Activated CD8-positive, alpha-beta T cell treated with anti-CD3 and anti-CD28 coated beads for 36 hours (primary cell): ENCODE data around the gene TERT. TPM values are rescaled to one million over a fixed set of nuclear protein-coding genes. Genes with fewer than 3 reads are reported as not detected.
"Not testable (repeated sequence)": the region's sequence is repeated elsewhere in the genome, so short reads cannot be mapped to it uniquely, and the experiment has no call there.

Experiments used
- ATAC-seq: fragments of 200-7000 bp; cut with Tn5 transposase; one replicate; pipeline ENCODE4 v1.10.0; 2021; ENCODE audit warnings: mild to moderate bottlenecking, moderate library complexity
- CTCF ChIA-PET: fragments of 350-600 bp; sonication (Branson Sonifier 250); formaldehyde crosslinking; loops from one replicate; lab custom pipeline; 2021; ENCODE audit warnings: antibody characterized with exemption; lab: Charles Lee
- POLR2A ChIA-PET: fragments of 350-600 bp; sonication (Branson Sonifier 250); formaldehyde crosslinking; loops from one replicate; lab custom pipeline; 2021; ENCODE audit warnings: antibody characterized with exemption; lab: Charles Lee
- DNase-seq: peaks from one replicate; pipeline ENCODE4 v3.0.0-alpha.2; 2020
- H3K27ac Mint-ChIP-seq: one replicate; pipeline ENCODE4 v1.8.0; 2021; ENCODE audit warnings: mild to moderate bottlenecking, mixed read lengths
- H3K27me3 Mint-ChIP-seq: one replicate; pipeline ENCODE4 v1.8.0; 2021; ENCODE audit warnings: mixed read lengths
- H3K36me3 Mint-ChIP-seq: one replicate; pipeline ENCODE4 v1.8.0; 2021; ENCODE audit warnings: low read depth, mixed read lengths
- H3K4me1 Mint-ChIP-seq: one replicate; pipeline ENCODE4 v1.8.0; 2021; ENCODE audit warnings: low read depth, mixed read lengths
- H3K4me3 Mint-ChIP-seq: one replicate; pipeline ENCODE4 v1.8.0; 2021; ENCODE audit warnings: mild to moderate bottlenecking, moderate library complexity, mixed read lengths
- H3K9me3 Mint-ChIP-seq: one replicate; pipeline ENCODE4 v1.8.0; 2021; ENCODE audit warnings: mixed read lengths
- intact Hi-C: fragments of 100-400 bp; cut with micrococcal nuclease; formaldehyde crosslinking; loops from one replicate; pipeline ENCODE4 v1.10.0; 2022
- total RNA-seq, 2 experiments: library from RNA; stranded (reverse); gene quantifications; one replicate each; pipeline ENCODE4 v1.2.3, GENCODE V29; 2021
- TF ChIP-seq, protein P1 (sequence below): fragments of 200-600 bp; IDR thresholded peaks from one replicate; pipeline ENCODE4 v1.8.0; 2022; ENCODE audit warnings: antibody characterized with exemption, mild to moderate bottlenecking

The TERT gene
- total RNA-seq: 10 to 100 TPM; 12.5 to 12.7 TPM

DNA sequence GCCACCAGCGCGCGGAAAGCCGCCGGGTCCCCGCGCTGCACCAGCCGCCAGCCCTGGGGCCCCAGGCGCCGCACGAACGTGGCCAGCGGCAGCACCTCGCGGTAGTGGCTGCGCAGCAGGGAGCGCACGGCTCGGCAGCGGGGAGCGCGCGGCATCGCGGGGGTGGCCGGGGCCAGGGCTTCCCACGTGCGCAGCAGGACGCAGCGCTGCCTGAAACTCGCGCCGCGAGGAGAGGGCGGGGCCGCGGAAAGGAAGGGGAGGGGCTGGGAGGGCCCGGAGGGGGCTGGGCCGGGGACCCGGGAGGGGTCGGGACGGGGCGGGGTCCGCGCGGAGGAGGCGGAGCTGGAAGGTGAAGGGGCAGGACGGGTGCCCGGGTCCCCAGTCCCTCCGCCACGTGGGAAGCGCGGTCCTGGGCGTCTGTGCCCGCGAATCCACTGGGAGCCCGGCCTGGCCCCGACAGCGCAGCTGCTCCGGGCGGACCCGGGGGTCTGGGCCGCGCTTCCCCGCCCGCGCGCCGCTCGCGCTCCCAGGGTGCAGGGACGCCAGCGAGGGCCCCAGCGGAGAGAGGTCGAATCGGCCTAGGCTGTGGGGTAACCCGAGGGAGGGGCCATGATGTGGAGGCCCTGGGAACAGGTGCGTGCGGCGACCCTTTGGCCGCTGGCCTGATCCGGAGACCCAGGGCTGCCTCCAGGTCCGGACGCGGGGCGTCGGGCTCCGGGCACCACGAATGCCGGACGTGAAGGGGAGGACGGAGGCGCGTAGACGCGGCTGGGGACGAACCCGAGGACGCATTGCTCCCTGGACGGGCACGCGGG is at the start of gene TERT:
Gene TERT (minus strand): TSS at position 234 of the 815 bp plus-strand sequence. CDS start 79 bp downstream, at position 155.
- CTCF ChIA-PET: no interaction called here
- POLR2A ChIA-PET: interaction anchor here (0.7 to 1.6 kb wide), 4 partner anchors 21 to 50 kb away, joined by 3 to 4 read pairs (median 3); no protein-coding TSS in a partner anchor
- H3K27me3 Mint-ChIP-seq: no peaks in the 10 kb centered on the region
- peak within 1 kb of the TSS; percentile 60 for H3K4me3 Mint-ChIP-seq
- peaks cover 6% of the 10 kb centered on the region for H3K4me1 Mint-ChIP-seq
- H3K27ac Mint-ChIP-seq: no peak within 1 kb of the TSS
- no peaks in the 10 kb centered on the region for H3K9me3 Mint-ChIP-seq
- intact Hi-C loops: no loop called here
- DNase-seq: peak; percentile 78
- peak; percentile 90 for ATAC-seq
- TF ChIP-seq, protein P1, sequence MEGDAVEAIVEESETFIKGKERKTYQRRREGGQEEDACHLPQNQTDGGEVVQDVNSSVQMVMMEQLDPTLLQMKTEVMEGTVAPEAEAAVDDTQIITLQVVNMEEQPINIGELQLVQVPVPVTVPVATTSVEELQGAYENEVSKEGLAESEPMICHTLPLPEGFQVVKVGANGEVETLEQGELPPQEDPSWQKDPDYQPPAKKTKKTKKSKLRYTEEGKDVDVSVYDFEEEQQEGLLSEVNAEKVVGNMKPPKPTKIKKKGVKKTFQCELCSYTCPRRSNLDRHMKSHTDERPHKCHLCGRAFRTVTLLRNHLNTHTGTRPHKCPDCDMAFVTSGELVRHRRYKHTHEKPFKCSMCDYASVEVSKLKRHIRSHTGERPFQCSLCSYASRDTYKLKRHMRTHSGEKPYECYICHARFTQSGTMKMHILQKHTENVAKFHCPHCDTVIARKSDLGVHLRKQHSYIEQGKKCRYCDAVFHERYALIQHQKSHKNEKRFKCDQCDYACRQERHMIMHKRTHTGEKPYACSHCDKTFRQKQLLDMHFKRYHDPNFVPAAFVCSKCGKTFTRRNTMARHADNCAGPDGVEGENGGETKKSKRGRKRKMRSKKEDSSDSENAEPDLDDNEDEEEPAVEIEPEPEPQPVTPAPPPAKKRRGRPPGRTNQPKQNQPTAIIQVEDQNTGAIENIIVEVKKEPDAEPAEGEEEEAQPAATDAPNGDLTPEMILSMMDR: no peak
- peaks cover 8% of the 10 kb centered on the region for H3K36me3 Mint-ChIP-seq

DNA sequence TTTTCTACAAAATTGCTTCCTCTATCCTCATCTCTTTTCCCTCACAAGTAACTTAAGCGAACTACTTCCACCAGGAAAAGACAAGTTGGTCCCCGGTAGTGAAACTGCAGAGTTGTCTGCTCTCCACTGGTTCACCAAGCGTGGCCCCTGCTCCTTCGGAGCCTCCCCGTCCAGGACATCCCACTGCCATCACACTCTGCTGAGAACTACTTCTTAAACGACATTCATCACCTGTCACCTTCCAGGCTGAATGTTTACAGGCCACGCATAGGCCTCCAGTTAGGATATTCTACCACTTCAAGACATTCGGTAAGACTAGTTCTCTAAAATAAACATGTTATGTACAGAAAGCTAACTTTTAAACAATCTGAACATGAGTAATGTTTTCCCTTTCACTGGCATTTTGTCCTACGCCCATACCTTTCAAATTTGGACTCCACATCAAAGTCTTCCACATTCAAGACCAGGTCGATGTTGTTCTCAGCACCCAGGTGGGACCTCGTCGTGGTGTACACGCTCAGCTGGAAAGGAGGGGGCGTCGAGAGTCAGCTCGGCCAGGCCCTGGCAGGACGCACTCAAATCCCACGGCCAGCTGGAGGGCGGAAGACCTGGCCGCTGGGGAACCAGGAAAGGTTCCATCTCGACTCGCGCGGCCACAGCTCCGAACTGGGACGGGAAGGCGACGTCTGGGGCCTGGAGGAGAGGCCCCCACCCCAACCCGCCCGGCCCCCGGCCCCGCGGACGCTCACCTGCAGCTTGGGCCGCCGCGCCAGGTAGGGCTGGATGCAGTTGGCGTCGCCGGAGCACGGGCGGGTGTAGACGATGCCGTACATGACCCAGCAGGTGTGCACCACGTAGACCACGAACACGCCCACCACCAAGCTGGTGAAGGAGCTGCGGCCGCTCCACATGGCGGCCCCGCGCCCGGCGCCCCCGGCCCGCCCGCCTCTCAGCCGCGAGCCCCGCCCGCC is 49.3 kb upstream of the TERT start:
- peak overlapping the region; percentile 87 for H3K4me3 Mint-ChIP-seq
- H3K27ac Mint-ChIP-seq: peak overlapping the region; percentile 88
- intact Hi-C loops: no loop called here
- POLR2A ChIA-PET: interaction anchor here (0.7 to 1.7 kb wide), 7 partner anchors 9 to 456 kb away, joined by 3 to 9 read pairs (median 4); no protein-coding TSS in a partner anchor
- H3K36me3 Mint-ChIP-seq: peaks cover 25% of the 10 kb centered on the region
- no peaks in the 10 kb centered on the region for H3K27me3 Mint-ChIP-seq
- peak; percentile 7 for ATAC-seq
- no peaks in the 10 kb centered on the region for H3K9me3 Mint-ChIP-seq
- peaks cover 26% of the 10 kb centered on the region for H3K4me1 Mint-ChIP-seq
- DNase-seq: peak; percentile 42
- TF ChIP-seq, protein P1: no peak
- CTCF ChIA-PET: interaction anchor here (1.2 to 1.3 kb wide), 2 partner anchors 36 to 301 kb away, joined by 3 to 4 read pairs; no protein-coding TSS in a partner anchor

DNA sequence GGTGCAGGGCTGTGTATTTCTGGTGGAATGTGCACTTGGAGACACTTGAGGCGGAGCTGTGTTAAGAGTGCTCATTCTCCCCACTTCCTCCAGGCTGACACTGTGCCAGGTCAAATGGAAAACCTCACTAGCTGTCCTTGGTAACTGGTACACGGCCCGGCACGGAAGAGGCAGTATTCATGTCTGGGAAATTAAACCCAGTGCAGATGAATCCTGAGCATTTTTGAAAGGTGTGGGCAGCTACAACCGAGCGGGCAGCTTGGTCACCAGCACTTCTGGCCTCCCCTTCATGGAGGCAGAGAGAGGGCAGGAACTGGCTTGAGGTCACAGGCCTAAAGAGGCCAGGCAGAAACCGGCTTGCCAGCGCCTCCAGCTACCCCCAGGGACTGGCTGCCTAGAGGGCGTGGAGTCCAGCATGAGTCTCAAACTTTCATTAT is 48.5 kb upstream of the TERT start:
- Mint-ChIP-seq H3K27me3 (no peaks in the 10 kb centered on the region), H3K27ac (no peak overlapping the region), H3K36me3 (peaks cover 27% of the 10 kb centered on the region), H3K4me3 (peak overlapping the region; percentile 87), H3K4me1 (peaks cover 26% of the 10 kb centered on the region), H3K9me3 (no peaks in the 10 kb centered on the region)
- TF ChIP-seq, protein P1: no peak
- intact Hi-C loops: no loop called here
- DNase-seq (no peak), ATAC-seq (no peak)
- ChIA-PET CTCF (interaction anchor here (1.3 kb wide), 1 partner anchor 37 kb away, joined by 4 read pairs; no protein-coding TSS in a partner anchor), POLR2A (no interaction called here)

DNA sequence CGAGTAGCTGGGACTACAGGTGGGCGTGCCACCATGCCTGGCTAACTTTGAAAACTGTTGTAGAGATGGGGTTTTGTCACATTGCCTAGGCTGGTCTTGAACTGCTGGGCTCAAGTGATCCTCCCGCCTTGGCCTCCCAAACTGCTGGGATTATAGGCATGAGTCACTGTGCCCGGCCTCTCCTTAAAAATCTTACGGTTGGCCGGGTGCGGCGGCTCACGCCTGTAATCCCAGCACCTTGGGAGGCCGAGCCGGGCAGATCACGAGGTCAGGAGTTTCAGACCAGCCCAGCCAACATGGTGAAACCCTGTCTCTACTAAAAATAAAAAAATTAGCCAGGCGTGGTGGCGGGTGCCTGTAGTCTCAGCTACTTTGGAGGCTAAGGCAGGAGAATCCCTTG is 47.8 kb upstream of the TERT start:
- CTCF ChIA-PET: not testable (repeated sequence)

DNA sequence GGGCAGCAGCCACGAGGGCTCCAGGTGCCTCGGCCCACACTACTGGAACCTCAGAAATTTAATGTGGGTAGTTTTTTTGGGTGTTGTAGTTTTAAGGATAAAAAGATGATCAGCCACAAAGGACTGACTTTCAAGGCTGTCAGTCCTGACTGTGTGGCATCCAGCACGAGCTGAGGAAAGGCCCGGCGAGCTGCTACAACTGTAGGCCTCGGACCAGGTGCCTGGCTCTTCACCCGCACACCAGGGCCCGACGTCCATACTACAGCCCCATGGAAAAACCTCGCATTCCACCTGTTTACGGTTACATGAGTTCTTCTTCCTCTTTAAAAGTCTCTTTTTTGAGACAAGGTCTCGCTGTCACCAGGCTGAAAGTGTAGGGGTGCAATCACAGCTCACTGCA is 47.4 kb upstream of the TERT start:
- no peak for ATAC-seq
- no peaks in the 10 kb centered on the region for H3K27me3 Mint-ChIP-seq
- no peak overlapping the region for H3K27ac Mint-ChIP-seq
- no peaks in the 10 kb centered on the region for H3K9me3 Mint-ChIP-seq
- intact Hi-C loops: no loop called here
- no peak for DNase-seq
- H3K4me1 Mint-ChIP-seq: peaks cover 26% of the 10 kb centered on the region
- TF ChIP-seq, protein P1: no peak
- ChIA-PET CTCF (no interaction called here), POLR2A (no interaction called here)
- peaks cover 30% of the 10 kb centered on the region for H3K36me3 Mint-ChIP-seq
- no peak overlapping the region for H3K4me3 Mint-ChIP-seq

More for the DNA sequence above, 47.8 kb upstream of the TERT start:
- POLR2A ChIA-PET, ATAC-seq, H3K27me3 Mint-ChIP-seq, H3K27ac Mint-ChIP-seq, H3K9me3 Mint-ChIP-seq, DNase-seq, intact Hi-C loops, H3K4me3 Mint-ChIP-seq: not testable (repeated sequence)
- Mint-ChIP-seq H3K4me1 (peaks cover 26% of the 10 kb centered on the region), H3K36me3 (peaks cover 30% of the 10 kb centered on the region)
